Brain microvascular endothelial cell (primary cell): ENCODE data around the gene PLAC1.

Experiments
- DNase-seq: peaks from one replicate; pipeline ENCODE4 v3.0.0-alpha.2; 2020
- H3K27ac ChIP-seq: fragments of 250-450 bp; sonication (Bioruptor Pico); 2 replicates; pipeline ENCODE4 v1.5.1; 2020; ENCODE audit warnings: mild to moderate bottlenecking, moderate library complexity
- H3K27me3 ChIP-seq: fragments of 250-450 bp; sonication (Bioruptor Pico); replicated peaks from 2 replicates; pipeline ENCODE4 v1.5.1; 2020; ENCODE audit warnings: mild to moderate bottlenecking
- H3K36me3 ChIP-seq: fragments of 250-450 bp; sonication (Bioruptor Pico); replicated peaks from 2 replicates; pipeline ENCODE4 v1.5.1; 2020; ENCODE audit warnings: mild to moderate bottlenecking
- H3K4me3 ChIP-seq: 2 replicates; pipeline ENCODE4 v1.5.1; 2011; ENCODE audit warnings: low read depth, mild to moderate bottlenecking, control low read depth, low read length, moderate library complexity
- CTCF ChIP-seq: IDR thresholded peaks from 2 replicates; pipeline ENCODE4 v1.5.1; 2011; ENCODE audit warnings: low read depth, mild to moderate bottlenecking, moderate library complexity, low read length, control low read depth, inconsistent platforms; ENCODE audit errors: missing control alignments
- in situ Hi-C: cut with HindIII; loops from 2 replicates; pipeline ENCODE4 v1.10.0; 2017; ENCODE audit warnings: low sequenced_read_pairs, low pct_ligation_motif_present

The PLAC1 gene

GRCh38 chrX:134669378-134670098 lies 11.3 kb upstream of the PLAC1 start:
- peak overlapping the region; percentile 86 for H3K27ac ChIP-seq
- in situ Hi-C loops: no loop called here
- H3K36me3 ChIP-seq: no peaks in the 10 kb centered on the region
- no peak for TF ChIP-seq CTCF
- no peak overlapping the region for H3K4me3 ChIP-seq
- DNase-seq: peak; percentile 85
- no peaks in the 10 kb centered on the region for H3K27me3 ChIP-seq

GRCh38 chrX:134664202-134664601 lies 5.9 kb upstream of the PLAC1 start:
- Histone ChIP-seq H3K27me3 (no peaks in the 10 kb centered on the region), H3K4me3 (no peak overlapping the region), H3K27ac (no peak overlapping the region), H3K36me3 (no peaks in the 10 kb centered on the region)
- DNase-seq: no peak
- in situ Hi-C loops: no loop called here
- TF ChIP-seq CTCF: no peak

GRCh38 chrX:134661295-134661694 lies 3.0 kb upstream of the PLAC1 start:
- H3K27ac ChIP-seq: no peak overlapping the region

GRCh38 chrX:134660627-134661026 lies 2.4 kb upstream of the PLAC1 start:
- Histone ChIP-seq H3K36me3 (no peaks in the 10 kb centered on the region), H3K27ac (no peak overlapping the region), H3K4me3 (no peak overlapping the region), H3K27me3 (no peaks in the 10 kb centered on the region)
- in situ Hi-C loops: no loop called here
- TF ChIP-seq CTCF: no peak
- no peak for DNase-seq

More at GRCh38 chrX:134661295-134661694, 3.0 kb upstream of the PLAC1 start:
- no peak for TF ChIP-seq CTCF
- Histone ChIP-seq H3K4me3 (no peak overlapping the region), H3K36me3 (no peaks in the 10 kb centered on the region), H3K27me3 (no peaks in the 10 kb centered on the region)
- no peak for DNase-seq
- in situ Hi-C loops: no loop called here

GRCh38 chrX:134659761-134660160 lies 1.5 kb upstream of the PLAC1 start:
- H3K27ac ChIP-seq: no peak overlapping the region
- no peak overlapping the region for H3K4me3 ChIP-seq
- in situ Hi-C loops: no loop called here
- DNase-seq: no peak
- H3K36me3 ChIP-seq: no peaks in the 10 kb centered on the region
- no peak for TF ChIP-seq CTCF
- no peaks in the 10 kb centered on the region for H3K27me3 ChIP-seq

GRCh38 chrX:134658760-134659023 lies 421 bp upstream of the PLAC1 start:
- no peaks in the 10 kb centered on the region for H3K36me3 ChIP-seq
- no peak for DNase-seq
- no peak overlapping the region for H3K27ac ChIP-seq
- H3K4me3 ChIP-seq: no peak overlapping the region
- no peak for TF ChIP-seq CTCF
- H3K27me3 ChIP-seq: no peaks in the 10 kb centered on the region
- in situ Hi-C loops: no loop called here
